SH-SY5Y (cell line): ENCODE measurements around the gene TGM4.
A peak's percentile ranks its signal among the peaks of the same experiment; 100 is the strongest.

Experiments
- GATA2 ChIP-seq: IDR thresholded peaks from 2 replicates; pipeline ENCODE4 v1.6.1; 2011; ENCODE audit warnings: mild to moderate bottlenecking, low read depth, low read length
- GATA3 ChIP-seq: IDR thresholded peaks from 2 replicates; pipeline ENCODE4 v1.6.1; 2011; ENCODE audit warnings: low read depth, mild to moderate bottlenecking, low read length, moderate library complexity

TGM4 gene

GRCh38 chr3:44950275-44950734 is 75.9 kb downstream of the TGM4 start:
- no peak for TF ChIP-seq GATA3
- TF ChIP-seq GATA2 = no peak

DNA sequence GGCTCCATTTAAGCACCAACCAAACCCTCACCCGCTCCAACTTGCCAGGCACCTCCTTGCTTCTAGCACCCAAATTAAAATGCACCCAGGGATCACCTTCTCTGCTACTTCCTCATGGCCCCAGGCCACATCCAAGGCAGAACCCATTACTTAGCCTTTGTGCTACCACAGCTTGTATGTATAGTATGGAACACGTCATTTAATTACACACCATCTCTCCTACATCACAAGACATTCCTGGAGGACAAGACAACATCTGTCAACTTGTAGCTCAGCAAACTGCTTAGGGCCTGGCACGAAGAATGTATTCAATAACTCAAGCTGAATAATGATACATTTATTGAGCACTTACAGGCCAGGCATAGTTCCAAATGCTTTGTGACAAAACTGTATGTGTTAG is 78.3 kb downstream of the TGM4 start:
- no peak for TF ChIP-seq GATA3
- no peak for TF ChIP-seq GATA2

- TF ChIP-seq GATA2 = no peak
- no peak for TF ChIP-seq GATA3
Observed at GRCh38 chr3:44954304-44954703, 79.9 kb downstream of the TGM4 start.

DNA sequence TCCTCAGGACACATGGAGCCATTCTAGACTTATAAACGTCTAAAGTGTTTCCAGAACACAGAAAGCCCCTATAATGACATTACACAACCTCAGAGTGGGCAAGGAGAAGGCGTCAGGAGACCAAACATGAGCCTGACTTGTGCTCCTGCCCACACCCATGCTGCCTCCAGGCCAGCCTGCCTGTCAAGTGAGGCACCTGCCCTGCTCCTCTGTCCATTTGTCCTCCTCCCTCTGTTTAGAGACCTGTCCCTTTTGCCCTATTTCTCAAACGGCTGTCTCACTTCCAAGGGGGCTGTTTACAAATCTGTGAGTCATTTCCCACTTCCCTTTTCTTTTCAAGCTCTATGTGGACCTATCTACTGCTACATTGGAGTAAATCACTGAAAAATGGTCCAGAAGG is 80.6 kb downstream of the TGM4 start:
- no peak for TF ChIP-seq GATA3
- no peak for TF ChIP-seq GATA2

DNA sequence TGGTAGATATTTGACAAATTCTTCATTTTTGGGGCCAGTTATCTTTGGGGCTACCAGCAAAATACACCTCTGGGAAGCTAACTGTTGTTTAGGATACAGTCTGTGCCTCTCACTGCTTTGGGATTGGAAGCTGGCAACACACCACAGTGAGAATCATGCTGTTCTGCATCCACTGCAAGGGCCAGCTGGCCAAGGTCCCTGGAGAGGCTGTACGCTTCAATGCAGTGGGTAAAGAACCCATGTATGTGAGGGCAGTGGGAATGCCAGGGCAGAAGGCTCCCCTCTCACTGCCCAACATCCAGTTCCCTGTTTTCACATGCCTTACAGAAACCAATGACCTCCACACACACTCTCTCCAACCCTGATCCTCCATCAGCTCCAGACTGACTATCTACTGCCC is 81.5 kb downstream of the TGM4 start:
- TF ChIP-seq GATA3 = no peak
- no peak for TF ChIP-seq GATA2

DNA sequence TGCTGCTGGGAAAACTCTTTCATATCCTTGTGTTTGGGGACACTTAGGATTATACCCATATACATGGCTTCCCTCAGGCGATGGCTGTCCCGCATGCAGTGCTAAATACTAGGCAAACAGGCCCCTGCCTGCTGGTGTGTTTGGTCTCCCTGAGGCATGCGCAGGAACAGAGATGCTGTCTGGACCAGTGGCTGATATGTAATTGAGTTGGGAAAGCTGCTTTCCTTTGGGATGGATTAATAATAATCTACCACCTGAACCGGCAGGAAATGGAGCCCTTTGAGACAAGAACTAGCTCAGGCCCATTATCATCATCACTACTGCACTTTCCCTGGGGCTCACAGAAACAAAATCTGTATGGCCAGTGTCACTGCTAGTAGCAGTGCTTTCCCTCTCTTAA is 83.6 kb downstream of the TGM4 start:
- no peak for TF ChIP-seq GATA2
- no peak for TF ChIP-seq GATA3

DNA sequence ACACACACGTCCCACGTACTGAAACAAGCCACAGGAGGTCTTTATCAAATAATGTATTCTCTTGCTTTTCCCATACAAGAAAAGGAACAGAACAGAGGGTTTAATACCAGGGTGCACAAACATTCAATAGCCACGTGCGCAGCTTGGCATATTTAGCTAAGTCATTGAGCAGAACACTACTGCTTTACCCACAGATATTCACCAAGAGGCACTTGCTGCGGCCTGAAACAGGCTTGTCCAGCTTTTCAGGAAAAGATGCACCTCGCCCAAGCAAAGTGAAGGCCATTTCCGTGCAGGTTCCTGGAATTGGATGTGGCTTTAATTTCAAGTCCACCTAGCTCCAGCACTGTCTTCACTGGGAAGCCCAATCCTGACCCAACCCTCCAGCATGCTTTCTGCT is 84.0 kb downstream of the TGM4 start:
- TF ChIP-seq GATA3 = no peak
- no peak for TF ChIP-seq GATA2

DNA sequence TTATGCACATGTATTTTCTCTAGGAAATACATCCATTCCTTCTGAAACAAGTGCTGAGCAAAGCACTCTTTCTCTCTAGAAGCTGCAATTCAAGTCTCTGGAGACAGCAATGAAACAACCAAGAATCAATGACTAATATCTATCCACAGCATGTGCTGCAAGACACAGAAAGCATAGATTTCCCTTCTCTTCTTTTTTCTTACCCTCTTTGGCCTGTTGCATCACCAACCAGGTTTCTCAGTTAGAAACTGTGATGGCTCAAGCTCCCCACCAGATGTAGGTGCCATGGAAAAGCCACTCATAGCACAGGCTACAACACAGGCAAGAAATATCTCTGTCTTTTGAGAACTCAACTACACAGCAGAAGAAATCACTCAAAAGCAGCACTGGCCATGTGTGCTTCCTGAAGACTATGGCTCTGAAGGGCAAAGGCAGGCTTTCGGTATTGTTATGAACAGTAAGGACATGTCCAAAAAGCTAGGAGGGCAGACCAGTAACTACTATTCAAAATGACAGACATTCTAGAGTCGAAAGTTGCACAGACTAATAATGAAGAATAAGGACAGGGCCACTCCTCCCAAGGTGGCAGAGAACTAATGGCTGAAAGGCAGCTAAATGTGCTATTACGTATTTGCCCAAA is 86.1 kb downstream of the TGM4 start:
- TF ChIP-seq GATA3 (no peak), GATA2 (no peak)

DNA sequence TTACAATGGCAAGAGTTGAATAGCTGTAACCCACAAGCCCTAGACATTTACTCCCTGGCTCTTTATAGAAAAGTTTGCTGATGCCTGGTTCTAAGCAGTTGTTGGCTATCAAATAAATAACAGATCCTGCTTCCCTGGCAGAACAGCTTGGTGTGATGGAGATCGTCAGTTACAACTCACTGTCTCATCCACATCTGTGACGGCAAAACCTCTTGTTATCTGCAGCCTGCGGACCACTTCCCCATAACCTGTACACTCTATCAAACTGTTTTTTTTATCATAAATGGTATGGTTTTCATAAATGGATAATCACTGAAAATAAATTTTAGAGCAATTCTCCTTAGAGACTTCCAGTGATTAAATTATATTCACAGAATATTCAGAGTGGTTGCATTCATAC is 87.5 kb downstream of the TGM4 start:
- TF ChIP-seq GATA2 (peak; percentile 38), GATA3 (0 out of 2 replicates have a peak, but pooled peaks have one; percentile 24)

- TF ChIP-seq GATA3 (no peak), GATA2 (no peak)
Observed at GRCh38 chr3:44962621-44963393, 88.4 kb downstream of the TGM4 start.

GRCh38 chr3:44963571-44964325 is 89.3 kb downstream of the TGM4 start:
- no peak for TF ChIP-seq GATA2
- TF ChIP-seq GATA3 = no peak
